ENCODE data around the gene CCDC17. TPM values are rescaled to one million over a fixed set of nuclear protein-coding genes. Genes with fewer than 3 reads are reported as not detected.

CCDC17 gene
- total RNA-seq, 2 donors from 2014 or later: 1.3 to 3.8 TPM

GRCh38 chr1:45667321-45668111, 43.7 kb upstream of the CCDC17 start:
- intact Hi-C loops (cut with DNase I): no loop called here
- Histone ChIP-seq H3K9me3 (no peaks in the 10 kb centered on the region), H3K36me3 (no peaks in the 10 kb centered on the region), H3K4me1 (replicated peaks) (no peaks in the 10 kb centered on the region), H3K27ac (no peak overlapping the region), H3K27me3 (replicated peaks; ENCODE audit: insufficient read depth) (no peaks in the 10 kb centered on the region), H3K4me3 (no peak overlapping the region)
- no peak for TF ChIP-seq POLR2A (IDR thresholded peaks at IDR 0.05)
- TF ChIP-seq CTCF (IDR thresholded peaks at IDR 0.05): no peak
- TF ChIP-seq POLR2AphosphoS5 (IDR thresholded peaks at IDR 0.05): no peak
- WGBS: 89% methylated on average over 8 of the region's 8 CpGs
- no peak for DNase-seq (ENCODE audit: low spot score)

- TF ChIP-seq POLR2AphosphoS5 (IDR thresholded peaks at IDR 0.05): no peak
- Histone ChIP-seq H3K27me3 (replicated peaks; ENCODE audit: insufficient read depth) (no peaks in the 10 kb centered on the region), H3K4me3 (no peak overlapping the region), H3K4me1 (replicated peaks) (no peaks in the 10 kb centered on the region), H3K36me3 (no peaks in the 10 kb centered on the region), H3K27ac (no peak overlapping the region), H3K9me3 (no peaks in the 10 kb centered on the region)
- intact Hi-C loops (cut with DNase I): no loop called here
- WGBS: 92% methylated on average over 2 of the region's 2 CpGs
- no peak for DNase-seq (ENCODE audit: low spot score)
Observed at GRCh38 chr1:45666836-45667235, 43.0 kb upstream of the CCDC17 start.

- intact Hi-C loops (cut with DNase I): no loop called here
- peaks cover 0 to 15% of the 10 kb centered on the region in 2 donors for H3K36me3 ChIP-seq
Observed at GRCh38 chr1:45660336-45660735, 36.5 kb upstream of the CCDC17 start.

GRCh38 chr1:45659222-45659621, 35.4 kb upstream of the CCDC17 start:
- TF ChIP-seq CTCF (IDR thresholded peaks at IDR 0.05) (no peak), POLR2A (IDR thresholded peaks at IDR 0.05) (no peak), POLR2AphosphoS5 (IDR thresholded peaks at IDR 0.05) (no peak)
- no peak for DNase-seq (ENCODE audit: low spot score)
- Histone ChIP-seq H3K9me3 (no peaks in the 10 kb centered on the region), H3K36me3 (peaks cover 0 to 18% of the 10 kb centered on the region in 2 donors), H3K27me3 (replicated peaks; ENCODE audit: insufficient read depth) (no peaks in the 10 kb centered on the region), H3K27ac (no peak overlapping the region), H3K4me3 (no peak overlapping the region), H3K4me1 (replicated peaks) (no peaks in the 10 kb centered on the region)
- intact Hi-C loops (cut with DNase I): no loop called here
- 98% methylated on average over 2 of the region's 2 CpGs for WGBS

More at GRCh38 chr1:45660336-45660735, 36.5 kb upstream of the CCDC17 start:
- Histone ChIP-seq H3K9me3 (no peaks in the 10 kb centered on the region), H3K27ac (no peak overlapping the region), H3K27me3 (replicated peaks; ENCODE audit: insufficient read depth) (no peaks in the 10 kb centered on the region), H3K4me3 (no peak overlapping the region), H3K4me1 (replicated peaks) (no peaks in the 10 kb centered on the region)
- TF ChIP-seq POLR2A (IDR thresholded peaks at IDR 0.05) (no peak), POLR2AphosphoS5 (IDR thresholded peaks at IDR 0.05) (no peak), CTCF (IDR thresholded peaks at IDR 0.05) (no peak)
- WGBS: 61% methylated on average over 2 of the region's 2 CpGs
- DNase-seq (ENCODE audit: low spot score): no peak

GRCh38 chr1:45658171-45658570, 34.3 kb upstream of the CCDC17 start:
- Histone ChIP-seq H3K4me1 (replicated peaks) (no peaks in the 10 kb centered on the region), H3K9me3 (no peaks in the 10 kb centered on the region), H3K27ac (no peak overlapping the region), H3K27me3 (replicated peaks; ENCODE audit: insufficient read depth) (no peaks in the 10 kb centered on the region), H3K4me3 (no peak overlapping the region), H3K36me3 (peaks cover 0 to 18% of the 10 kb centered on the region in 2 donors)
- intact Hi-C loops (cut with DNase I): no loop called here
- WGBS: 68% methylated on average over 2 of the region's 2 CpGs
- no peak for DNase-seq (ENCODE audit: low spot score)
- no peak for TF ChIP-seq POLR2A (IDR thresholded peaks at IDR 0.05)
